ENCODE measurements around the gene ERGIC1. TPM values are rescaled to one million over a fixed set of nuclear protein-coding genes. Genes with fewer than 3 reads are reported as not detected.
A peak's percentile ranks its signal among the peaks of the same experiment; 100 is the strongest.

ERGIC1 gene
- total RNA-seq, 2 donors from 2014 or later: 173 to 191 TPM

GRCh38 chr5:172902497-172903472 is 68.7 kb downstream of the ERGIC1 start:
- no peak for TF ChIP-seq CTCF (IDR thresholded peaks at IDR 0.05)
- intact Hi-C loops (cut with DNase I): loop anchor here (5.0 kb wide), 1 partner anchor 130 kb away; the partner anchor contains the start of gene DUSP1
- Histone ChIP-seq H3K36me3 (peaks cover 8% of the 10 kb centered on the region), H3K27ac (peak overlapping the region; percentile 95), H3K9me3 (no peaks in the 10 kb centered on the region), H3K4me1 (peaks cover 19% of the 10 kb centered on the region), H3K4me3 (no peak overlapping the region), H3K9ac (ENCODE audit: low read depth in 2 of 2, low read length in 2 of 2) (peak overlapping the region in 1 of 2 donors; percentile 91), H3K27me3 (no peaks in the 10 kb centered on the region)
- peak; percentile 60 for DNase-seq

GRCh38 chr5:172903790-172904189 is 69.7 kb downstream of the ERGIC1 start:
- Histone ChIP-seq H3K27me3 (no peaks in the 10 kb centered on the region), H3K27ac (peak overlapping the region; percentile 95), H3K4me1 (peaks cover 19% of the 10 kb centered on the region), H3K36me3 (peaks cover 5% of the 10 kb centered on the region), H3K4me3 (no peak overlapping the region), H3K9me3 (no peaks in the 10 kb centered on the region), H3K9ac (ENCODE audit: low read depth in 2 of 2, low read length in 2 of 2) (peak overlapping the region in 1 of 2 donors; percentile 91)
- TF ChIP-seq CTCF (IDR thresholded peaks at IDR 0.05): no peak
- peak; percentile 61 for DNase-seq
- intact Hi-C loops (cut with DNase I): loop anchor here (5.0 kb wide), 1 partner anchor 131 kb away; the partner anchor contains the start of gene DUSP1

GRCh38 chr5:172904312-172904642 is 70.2 kb downstream of the ERGIC1 start:
- Histone ChIP-seq H3K27me3 (no peaks in the 10 kb centered on the region), H3K36me3 (peaks cover under 1% of the 10 kb centered on the region), H3K9ac (ENCODE audit: low read depth in 2 of 2, low read length in 2 of 2) (peak overlapping the region in 1 of 2 donors; percentile 91), H3K9me3 (no peaks in the 10 kb centered on the region), H3K27ac (peak overlapping the region; percentile 95), H3K4me1 (peaks cover 19% of the 10 kb centered on the region), H3K4me3 (no peak overlapping the region)
- no peak for DNase-seq
- TF ChIP-seq CTCF (IDR thresholded peaks at IDR 0.05): no peak
- intact Hi-C loops (cut with DNase I): loop anchor here (5.0 kb wide), 1 partner anchor 132 kb away; the partner anchor contains the start of gene DUSP1

GRCh38 chr5:172904643-172905345 is 70.7 kb downstream of the ERGIC1 start:
- no peaks in the 10 kb centered on the region for H3K27me3 ChIP-seq
- H3K9ac ChIP-seq (ENCODE audit: low read depth in 2 of 2, low read length in 2 of 2): peak overlapping the region; percentile 36 to 91
- no peak overlapping the region for H3K4me3 ChIP-seq
- TF ChIP-seq CTCF (IDR thresholded peaks at IDR 0.05): no peak
- H3K9me3 ChIP-seq: no peaks in the 10 kb centered on the region
- peaks cover 19% of the 10 kb centered on the region for H3K4me1 ChIP-seq
- H3K27ac ChIP-seq: peak overlapping the region; percentile 95
- H3K36me3 ChIP-seq: peaks cover 3% of the 10 kb centered on the region
- intact Hi-C loops (cut with DNase I): loop anchor here (5.0 kb wide), 1 partner anchor 132 kb away; the partner anchor contains the start of gene DUSP1
- DNase-seq: peak; percentile 90

GRCh38 chr5:172905346-172906140 is 71.5 kb downstream of the ERGIC1 start:
- intact Hi-C loops (cut with DNase I): no loop called here
- Histone ChIP-seq H3K4me3 (no peak overlapping the region), H3K4me1 (peaks cover 19% of the 10 kb centered on the region), H3K27ac (peak overlapping the region; percentile 95), H3K9ac (ENCODE audit: low read depth in 2 of 2, low read length in 2 of 2) (peak overlapping the region; percentile 28 to 91), H3K9me3 (no peaks in the 10 kb centered on the region), H3K27me3 (no peaks in the 10 kb centered on the region), H3K36me3 (peaks cover 6% of the 10 kb centered on the region)
- no peak for DNase-seq
- TF ChIP-seq CTCF (IDR thresholded peaks at IDR 0.05): no peak
